ENCODE results near the gene CCDC66. TPM values are rescaled to one million over a fixed set of nuclear protein-coding genes. Genes with fewer than 3 reads are reported as not detected.
A peak's percentile ranks its signal among the peaks of the same experiment; 100 is the strongest.
"Not testable (repeated sequence)": the region's sequence is repeated elsewhere in the genome, so short reads cannot be mapped to it uniquely, and the experiment has no call there.

Gene CCDC66
- 12.5 TPM for total RNA-seq
- long read RNA-seq, partial matches to known transcripts = 1 of 8 reads
- long read RNA-seq, other reads (novel, unspliced or antisense) = 5 of 8 reads

- ATAC-seq = peak; percentile 100
- intact Hi-C loops (cut with DNase I) = no loop called here
Measured at GRCh38 chr3:56556908-56557830, at the start of gene CCDC66. TSS of gene CCDC66 (plus strand) at chr3:56557175. CDS start at chr3:56557243, 68 bp downstream.

GRCh38 chr3:56519641-56520040 lies 37.3 kb upstream of the CCDC66 start:
- DNase-seq (ENCODE audit: missing footprints) (no peak), ATAC-seq (no peak)
- intact Hi-C loops (cut with DNase I) = no loop called here

More at GRCh38 chr3:56556908-56557830, at the start of gene CCDC66:
- peak; percentile 98 for DNase-seq (ENCODE audit: missing footprints)

- intact Hi-C loops (cut with DNase I) = no loop called here
- DNase-seq (ENCODE audit: missing footprints) (no peak), ATAC-seq (no peak)
Measured at GRCh38 chr3:56522374-56522773, 34.6 kb upstream of the CCDC66 start.

DNA sequence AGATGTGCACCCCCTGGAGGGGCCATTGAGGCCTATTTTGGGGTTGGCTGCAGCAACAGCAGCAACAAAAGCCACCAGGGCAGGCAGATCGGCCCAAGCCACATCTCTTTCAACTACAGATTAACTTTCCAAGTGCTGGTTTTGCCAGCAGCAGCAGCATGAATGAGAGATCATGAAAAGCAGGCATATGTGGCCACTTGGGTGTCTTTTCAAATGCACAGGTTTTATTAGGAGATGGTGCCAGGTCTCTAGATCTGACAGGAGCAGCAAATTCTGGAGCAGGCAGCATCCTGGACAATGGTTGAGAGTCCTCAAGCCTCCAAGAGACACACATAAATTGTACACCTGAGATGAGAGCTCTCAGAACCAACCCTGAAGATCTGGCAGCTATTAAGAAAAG lies 31.7 kb upstream of the CCDC66 start:
- DNase-seq (ENCODE audit: missing footprints) = no peak

GRCh38 chr3:56536735-56537134 lies 20.2 kb upstream of the CCDC66 start:
- DNase-seq (ENCODE audit: missing footprints) = no peak
- intact Hi-C loops (cut with DNase I) = no loop called here
- no peak for ATAC-seq

More for the DNA sequence above, 31.7 kb upstream of the CCDC66 start:
- intact Hi-C loops (cut with DNase I) = no loop called here
- ATAC-seq = no peak

GRCh38 chr3:56547486-56547885 lies 9.5 kb upstream of the CCDC66 start:
- intact Hi-C loops (cut with DNase I) = no loop called here
- ATAC-seq = no peak

GRCh38 chr3:56557831-56558170 lies 826 bp downstream of the CCDC66 start:
- DNase-seq (ENCODE audit: missing footprints) (no peak), ATAC-seq (no peak)
- intact Hi-C loops (cut with DNase I) = no loop called here

More at GRCh38 chr3:56547486-56547885, 9.5 kb upstream of the CCDC66 start:
- DNase-seq (ENCODE audit: missing footprints) = no peak

DNA sequence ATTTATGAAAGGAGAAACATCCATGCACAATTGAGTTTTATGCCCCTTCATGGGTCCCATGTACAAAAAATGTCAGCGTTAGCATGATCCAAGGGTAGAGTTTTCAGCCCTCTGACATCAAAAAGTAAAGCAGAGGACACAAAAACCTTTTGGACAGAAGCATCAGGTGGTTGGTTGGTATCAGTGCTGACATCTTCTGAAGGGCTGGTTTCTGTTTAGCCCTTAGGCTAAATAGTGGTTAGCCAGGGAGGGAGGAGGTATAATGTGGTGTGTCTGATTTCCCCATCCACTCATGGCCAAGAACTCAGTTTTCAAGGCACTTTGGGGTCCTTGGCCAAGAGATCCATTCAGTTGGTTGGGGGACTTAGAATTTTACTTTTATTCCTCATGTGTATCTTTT lies 16.5 kb downstream of the CCDC66 start:
- no peak for ATAC-seq
- no peak for DNase-seq (ENCODE audit: missing footprints)
- intact Hi-C loops (cut with DNase I) = no loop called here

DNA sequence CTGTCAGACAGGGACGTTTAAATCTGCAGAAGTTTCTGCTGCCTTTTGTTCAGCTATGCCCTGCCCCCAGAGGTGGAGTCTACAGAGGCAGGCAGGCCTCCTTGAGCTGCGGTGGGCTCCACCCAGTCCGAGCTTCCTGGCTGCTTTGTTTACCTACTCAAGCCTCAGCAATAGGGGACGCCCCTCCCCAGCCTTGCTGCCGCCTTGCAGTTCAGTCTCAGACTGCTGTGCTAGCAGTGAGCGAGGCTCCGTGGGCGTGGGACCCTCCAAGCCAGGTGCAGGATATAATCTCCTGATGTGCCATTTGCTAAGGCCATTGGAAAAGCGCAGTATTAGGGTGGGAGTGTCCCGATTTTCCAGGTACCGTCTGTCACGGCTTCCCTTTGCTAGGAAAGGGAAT lies 25.0 kb downstream of the CCDC66 start:
- ATAC-seq; DNase-seq (ENCODE audit: missing footprints); intact Hi-C loops (cut with DNase I): not testable (repeated sequence)

- ATAC-seq; DNase-seq (ENCODE audit: missing footprints); intact Hi-C loops (cut with DNase I): not testable (repeated sequence)
Measured at GRCh38 chr3:56584275-56584674, 27.3 kb downstream of the CCDC66 start.

DNA sequence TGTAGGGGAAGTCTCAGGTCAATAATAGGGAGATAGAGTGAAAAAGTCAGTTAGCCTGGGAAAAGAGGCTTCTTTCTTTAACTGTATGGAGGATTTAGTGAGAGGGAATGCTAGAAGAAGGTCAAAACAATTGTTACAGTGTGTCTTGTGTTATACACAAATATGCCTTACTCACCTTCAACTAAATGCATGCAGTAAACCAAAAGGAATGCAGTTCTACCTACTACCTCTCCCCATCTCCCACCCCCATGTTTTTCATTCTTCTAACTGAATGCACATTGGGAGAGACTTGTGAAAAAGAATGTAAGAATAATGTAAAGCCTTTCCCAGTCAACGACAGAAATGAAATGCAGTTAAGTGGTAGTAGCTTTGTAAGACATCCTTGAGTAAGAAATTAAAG lies 33.8 kb downstream of the CCDC66 start:
- intact Hi-C loops (cut with DNase I) = no loop called here
- DNase-seq (ENCODE audit: missing footprints) (no peak), ATAC-seq (no peak)

DNA sequence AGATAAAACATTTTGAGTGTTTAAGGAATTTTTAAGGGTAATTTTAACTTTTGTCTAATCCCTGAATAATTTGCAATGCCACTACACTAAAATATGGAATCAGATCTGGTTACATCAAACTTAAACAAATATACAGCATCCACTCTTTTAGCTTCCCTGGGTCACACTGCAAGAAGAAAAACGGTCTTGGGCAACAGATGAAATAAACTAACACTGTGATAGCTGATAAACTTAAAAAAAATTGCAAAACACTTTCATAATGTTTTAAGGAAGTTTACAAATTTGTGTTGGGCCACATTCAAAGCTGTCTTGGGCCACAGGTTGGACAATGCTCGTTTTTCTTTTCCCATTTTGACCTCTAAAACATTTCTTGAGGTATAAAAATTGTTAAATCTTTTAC lies 34.3 kb downstream of the CCDC66 start:
- intact Hi-C loops (cut with DNase I) = no loop called here
- no peak for DNase-seq (ENCODE audit: missing footprints)
- ATAC-seq = no peak

GRCh38 chr3:56593455-56594158 lies 36.6 kb downstream of the CCDC66 start:
- DNase-seq (ENCODE audit: missing footprints) = no peak
- ATAC-seq = no peak
- intact Hi-C loops (cut with DNase I) = no loop called here

DNA sequence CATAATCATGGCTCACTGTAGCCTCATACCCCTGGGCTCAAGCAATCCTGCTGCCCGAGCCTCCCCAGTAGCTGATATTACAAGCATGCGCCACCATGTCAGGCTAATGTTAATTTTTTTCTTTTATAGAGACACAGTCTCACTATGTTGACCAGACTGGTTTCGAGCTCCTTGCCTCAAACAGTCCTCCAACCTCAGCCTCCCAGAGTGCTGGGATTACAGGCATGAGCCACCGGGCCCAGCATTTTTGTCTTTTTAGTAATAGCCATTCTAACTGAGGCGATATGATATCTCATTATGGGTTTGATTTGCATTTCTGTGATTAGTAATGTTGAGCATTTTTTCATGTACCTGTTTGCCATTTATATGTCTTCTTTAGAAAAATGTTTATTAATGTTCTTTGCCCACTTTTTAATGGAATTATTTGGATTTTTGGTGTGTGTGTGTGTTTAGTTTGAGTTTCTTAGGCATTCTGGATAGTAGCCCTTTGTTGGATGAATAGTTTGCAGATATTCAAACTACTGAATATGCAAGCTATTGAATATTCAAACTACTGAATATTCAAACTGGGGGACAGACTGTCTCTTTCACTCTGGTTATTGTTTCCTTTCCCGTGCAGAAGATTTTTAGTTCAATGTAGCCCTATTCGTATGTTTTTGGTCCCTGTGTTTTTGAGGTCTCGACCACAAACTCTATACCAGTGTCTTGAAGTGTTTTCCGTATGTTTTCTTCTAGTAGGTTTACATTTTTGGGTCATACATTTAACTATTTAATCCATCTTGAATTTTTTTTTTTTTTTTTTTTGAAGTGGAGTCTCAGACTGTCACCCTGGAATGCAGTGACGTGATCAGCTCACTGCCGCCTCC lies 39.2 kb downstream of the CCDC66 start:
- DNase-seq (ENCODE audit: missing footprints) (no peak), ATAC-seq (no peak)
- intact Hi-C loops (cut with DNase I) = no loop called here

GRCh38 chr3:56608479-56608878 lies 51.5 kb downstream of the CCDC66 start:
- intact Hi-C loops (cut with DNase I); ATAC-seq: not testable (repeated sequence)

DNA sequence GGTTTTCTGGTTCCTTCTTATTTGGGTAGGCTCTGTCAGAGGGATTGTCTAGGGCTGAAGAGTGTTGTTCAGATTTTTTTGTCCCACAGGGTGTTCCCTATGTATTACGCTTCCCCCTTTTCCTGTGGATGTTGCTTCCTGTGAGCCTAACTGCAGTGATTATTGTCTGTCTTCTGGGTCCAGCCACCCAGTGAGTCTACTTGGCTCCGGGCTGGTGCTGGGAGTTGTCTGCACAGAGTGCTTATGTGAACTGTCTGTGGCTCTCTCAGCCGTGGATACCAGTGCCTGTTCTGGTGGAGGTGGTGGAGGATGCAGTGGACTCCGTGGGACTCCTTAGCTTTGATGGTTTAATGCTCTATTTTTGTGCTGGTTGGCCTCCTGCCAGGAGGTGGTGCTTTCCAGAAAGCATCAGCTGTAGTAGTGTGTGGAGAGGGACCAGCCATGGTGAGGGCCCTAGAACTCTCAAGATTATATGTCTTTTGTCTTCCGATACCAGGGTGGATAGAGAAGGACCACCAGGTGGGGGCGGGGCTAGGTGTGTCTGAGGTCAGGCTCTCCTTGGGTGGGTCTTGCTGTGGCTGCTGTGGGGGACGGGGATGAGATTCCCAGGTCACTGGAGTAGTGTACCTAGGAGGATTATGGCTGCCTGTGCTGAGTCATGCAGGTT lies 53.8 kb downstream of the CCDC66 start:
- ATAC-seq (no peak), DNase-seq (ENCODE audit: missing footprints) (no peak)
- intact Hi-C loops (cut with DNase I) = no loop called here

More at GRCh38 chr3:56608479-56608878, 51.5 kb downstream of the CCDC66 start:
- DNase-seq (ENCODE audit: missing footprints) = not testable (repeated sequence)

DNA sequence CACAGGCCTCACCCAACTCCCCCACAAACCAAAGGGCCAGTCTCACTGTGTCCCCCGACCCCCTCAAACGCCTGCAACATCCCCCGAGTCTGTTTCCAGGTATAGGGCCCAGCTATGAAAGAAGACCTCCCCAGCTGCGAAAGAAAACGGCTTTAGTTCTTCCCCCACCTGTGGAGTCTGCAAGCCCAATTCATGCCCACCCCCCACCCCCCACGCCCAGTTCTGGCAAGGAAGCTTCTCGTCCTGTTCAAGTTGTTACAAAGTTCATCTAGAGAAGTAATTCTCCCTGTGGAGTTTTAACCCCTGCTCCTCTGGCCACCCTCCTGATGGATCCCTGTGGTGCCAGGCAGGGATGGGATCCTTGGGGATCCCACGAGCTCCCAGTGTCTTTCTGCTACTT lies 54.4 kb downstream of the CCDC66 start:
- no peak for ATAC-seq
- intact Hi-C loops (cut with DNase I) = no loop called here

DNA sequence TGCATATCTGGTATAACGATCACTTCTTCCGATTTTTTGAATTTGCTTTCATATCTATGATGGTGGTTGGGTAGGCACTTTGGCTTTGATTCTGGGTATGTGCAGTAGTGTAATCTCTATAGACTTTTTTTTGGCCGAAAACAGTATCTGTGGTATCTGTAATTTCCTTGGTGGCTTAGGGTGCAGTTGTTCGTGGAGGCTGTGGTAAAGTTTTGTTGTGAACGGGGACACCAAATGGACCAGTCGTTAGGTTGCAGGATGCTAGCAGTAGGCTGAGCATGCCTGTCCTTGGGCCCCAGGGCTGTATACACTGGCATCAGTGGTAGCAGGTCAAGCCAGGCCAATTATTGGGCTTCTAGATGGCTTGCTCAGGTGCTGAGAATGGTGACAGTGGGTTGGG lies 55.2 kb downstream of the CCDC66 start:
- ATAC-seq (no peak), DNase-seq (ENCODE audit: missing footprints) (no peak)
- intact Hi-C loops (cut with DNase I) = no loop called here

More for the DNA sequence above, 54.4 kb downstream of the CCDC66 start:
- no peak for DNase-seq (ENCODE audit: missing footprints)
